Neutrophil (primary cell): ENCODE measurements around the gene ZSWIM6.

Experiments used
- H3K27ac ChIP-seq: fragments of 200-600 bp; sonication (generic); 2 replicates; pipeline ENCODE4 v1.5.1; 2016; ENCODE audit warnings: mild to moderate bottlenecking, moderate library complexity
- H3K27me3 ChIP-seq: fragments of 200-600 bp; sonication (generic); 2 replicates; pipeline ENCODE4 v1.6.0; 2016; ENCODE audit warnings: mild to moderate bottlenecking
- H3K36me3 ChIP-seq: fragments of 200-600 bp; sonication (generic); 2 replicates; pipeline ENCODE4 v1.5.1; 2017
- H3K4me1 ChIP-seq, 2 experiments: fragments of 200-600 bp in 1 of 2; sonication (generic) in 1 of 2; 1 replicate in 1 of 2; 2 replicates in 1 of 2; pipeline versions ENCODE4 v1.5.1 to v1.6.1; 2013 to 2016; ENCODE audit warnings: low read depth in 1 of 2, low read length in 1 of 2, mild to moderate bottlenecking in 1 of 2, moderate library complexity in 1 of 2; ENCODE audit not compliant: control insufficient read depth in 1 of 2, insufficient read depth in 1 of 2
- H3K4me3 ChIP-seq, 2 experiments: fragments of 200-600 bp in 1 of 2; sonication (generic) in 1 of 2; 1 replicate in 1 of 2; 2 replicates in 1 of 2; pipeline ENCODE4 v1.5.1; 2013 to 2016; ENCODE audit warnings: low read depth in 1 of 2, low read length in 1 of 2, mild to moderate bottlenecking in 1 of 2, moderate library complexity in 1 of 2
- H3K9me3 ChIP-seq: fragments of 200-600 bp; sonication (generic); 2 replicates; pipeline ENCODE4 v1.5.1; 2016
- CTCF ChIP-seq: fragments of 200-600 bp; sonication (generic); IDR thresholded peaks from 2 replicates; pipeline ENCODE4 v1.5.1; 2016; ENCODE audit warnings: antibody characterized with exemption

The ZSWIM6 gene

GRCh38 chr5:61349935-61350334 is 17.9 kb downstream of the ZSWIM6 start:
- Histone ChIP-seq H3K27me3 (no peaks in the 10 kb centered on the region), H3K4me1 (peaks cover 7 to 28% of the 10 kb centered on the region in 2 experiments), H3K27ac (no peak overlapping the region), H3K4me3 (no peak overlapping the region), H3K36me3 (no peaks in the 10 kb centered on the region), H3K9me3 (no peaks in the 10 kb centered on the region)
- TF ChIP-seq CTCF: no peak

DNA sequence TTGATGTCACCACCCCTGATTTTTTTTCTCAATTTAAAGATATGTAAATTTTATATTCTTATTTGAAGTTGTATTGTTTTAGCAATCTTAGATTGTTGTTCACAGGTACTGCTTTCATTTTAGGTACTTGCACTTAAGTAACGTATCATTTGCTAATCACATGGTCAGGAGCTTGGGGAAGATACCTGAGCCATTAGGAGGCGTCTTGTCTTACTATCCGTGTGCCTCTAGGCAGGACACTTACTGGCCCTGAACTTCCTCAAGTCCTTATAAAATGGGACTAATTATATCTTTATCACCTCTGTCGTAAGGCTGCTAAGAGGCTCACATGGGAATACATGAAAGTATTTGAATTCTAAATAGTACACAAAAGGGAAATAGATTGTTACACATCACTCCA is 18.5 kb downstream of the ZSWIM6 start:
- peaks cover 7 to 28% of the 10 kb centered on the region in 2 experiments for H3K4me1 ChIP-seq
- H3K9me3 ChIP-seq: no peaks in the 10 kb centered on the region
- H3K27ac ChIP-seq: no peak overlapping the region
- no peaks in the 10 kb centered on the region for H3K36me3 ChIP-seq
- no peak for TF ChIP-seq CTCF
- no peaks in the 10 kb centered on the region for H3K27me3 ChIP-seq
- H3K4me3 ChIP-seq: no peak overlapping the region

DNA sequence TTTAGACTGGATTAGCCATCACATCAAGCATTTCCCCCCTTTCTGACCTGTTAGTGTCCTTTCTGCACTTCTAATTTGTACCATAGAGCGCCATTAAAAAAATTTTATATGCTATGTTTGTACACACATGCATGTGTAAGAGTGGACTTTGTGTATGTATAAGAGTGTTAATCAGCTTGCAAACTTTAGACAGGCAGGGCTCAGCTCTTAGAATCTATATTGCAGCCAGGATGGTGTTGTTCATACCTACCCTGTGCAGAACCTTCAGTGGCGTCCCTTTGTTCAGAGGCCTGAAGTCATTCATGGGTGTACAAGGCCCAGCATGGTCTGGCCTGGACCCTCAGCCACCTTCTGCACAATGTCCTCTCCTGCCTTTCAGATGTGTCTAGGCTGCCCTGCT is 19.7 kb downstream of the ZSWIM6 start:
- no peaks in the 10 kb centered on the region for H3K9me3 ChIP-seq
- H3K27me3 ChIP-seq: no peaks in the 10 kb centered on the region
- H3K36me3 ChIP-seq: no peaks in the 10 kb centered on the region
- no peak overlapping the region for H3K4me3 ChIP-seq
- no peak overlapping the region for H3K27ac ChIP-seq
- TF ChIP-seq CTCF: no peak
- peaks cover 7 to 27% of the 10 kb centered on the region in 2 experiments for H3K4me1 ChIP-seq

- Histone ChIP-seq H3K27ac (no peak overlapping the region), H3K4me1 (peaks cover 3 to 23% of the 10 kb centered on the region in 2 experiments), H3K9me3 (no peaks in the 10 kb centered on the region), H3K27me3 (no peaks in the 10 kb centered on the region), H3K36me3 (no peaks in the 10 kb centered on the region), H3K4me3 (no peak overlapping the region)
- TF ChIP-seq CTCF: no peak
These were observed 20.1 kb downstream of the ZSWIM6 start for GRCh38 chr5:61352180-61352579.

- no peaks in the 10 kb centered on the region for H3K27me3 ChIP-seq
- no peak overlapping the region for H3K4me3 ChIP-seq
- no peaks in the 10 kb centered on the region for H3K36me3 ChIP-seq
- H3K27ac ChIP-seq: no peak overlapping the region
- no peak for TF ChIP-seq CTCF
- H3K9me3 ChIP-seq: no peaks in the 10 kb centered on the region
- H3K4me1 ChIP-seq: peaks cover 0 to 18% of the 10 kb centered on the region in 2 experiments
These were observed 20.6 kb downstream of the ZSWIM6 start for GRCh38 chr5:61352612-61353156.

- no peaks in the 10 kb centered on the region for H3K36me3 ChIP-seq
- no peaks in the 10 kb centered on the region for H3K9me3 ChIP-seq
- H3K27me3 ChIP-seq: no peaks in the 10 kb centered on the region
- no peak overlapping the region for H3K27ac ChIP-seq
- TF ChIP-seq CTCF: no peak
- H3K4me1 ChIP-seq: peaks cover 0 to 15% of the 10 kb centered on the region in 2 experiments
- no peak overlapping the region for H3K4me3 ChIP-seq
These were observed 21.2 kb downstream of the ZSWIM6 start for GRCh38 chr5:61353293-61353692.
